Sigmoid colon (tissue), 4 donors: ENCODE measurements around the gene PITX3.

Experiments used
- CTCF ChIP-seq, 4 experiments: fragments of 450-650 bp in 3 of 4; fragments of 200-600 bp in 1 of 4; IDR thresholded peaks; one replicate each; pipeline ENCODE4 v1.5.1; 2016 to 2019; ENCODE audit warnings: antibody characterized with exemption in 4 of 4, mild to moderate bottlenecking in 3 of 4, moderate library complexity in 2 of 4
- EP300 ChIP-seq, 4 donors: sonication (generic); formaldehyde crosslinking; IDR thresholded peaks; one replicate each; pipeline ENCODE4 v1.6.1; 2017; ENCODE audit warnings: antibody characterized with exemption in 4 of 4
- POLR2A ChIP-seq, 2 donors: fragments of 450-650 bp; IDR thresholded peaks; one replicate each; pipeline ENCODE4 v1.6.1; 2016; ENCODE audit warnings: antibody characterized with exemption in 2 of 2, mild to moderate bottlenecking in 2 of 2, moderate library complexity in 2 of 2
- POLR2AphosphoS5 ChIP-seq, 4 donors: sonication (generic); formaldehyde crosslinking; IDR thresholded peaks; one replicate each; pipeline ENCODE4 v1.6.1; 2017; ENCODE audit warnings: antibody characterized with exemption in 4 of 4

DNA sequence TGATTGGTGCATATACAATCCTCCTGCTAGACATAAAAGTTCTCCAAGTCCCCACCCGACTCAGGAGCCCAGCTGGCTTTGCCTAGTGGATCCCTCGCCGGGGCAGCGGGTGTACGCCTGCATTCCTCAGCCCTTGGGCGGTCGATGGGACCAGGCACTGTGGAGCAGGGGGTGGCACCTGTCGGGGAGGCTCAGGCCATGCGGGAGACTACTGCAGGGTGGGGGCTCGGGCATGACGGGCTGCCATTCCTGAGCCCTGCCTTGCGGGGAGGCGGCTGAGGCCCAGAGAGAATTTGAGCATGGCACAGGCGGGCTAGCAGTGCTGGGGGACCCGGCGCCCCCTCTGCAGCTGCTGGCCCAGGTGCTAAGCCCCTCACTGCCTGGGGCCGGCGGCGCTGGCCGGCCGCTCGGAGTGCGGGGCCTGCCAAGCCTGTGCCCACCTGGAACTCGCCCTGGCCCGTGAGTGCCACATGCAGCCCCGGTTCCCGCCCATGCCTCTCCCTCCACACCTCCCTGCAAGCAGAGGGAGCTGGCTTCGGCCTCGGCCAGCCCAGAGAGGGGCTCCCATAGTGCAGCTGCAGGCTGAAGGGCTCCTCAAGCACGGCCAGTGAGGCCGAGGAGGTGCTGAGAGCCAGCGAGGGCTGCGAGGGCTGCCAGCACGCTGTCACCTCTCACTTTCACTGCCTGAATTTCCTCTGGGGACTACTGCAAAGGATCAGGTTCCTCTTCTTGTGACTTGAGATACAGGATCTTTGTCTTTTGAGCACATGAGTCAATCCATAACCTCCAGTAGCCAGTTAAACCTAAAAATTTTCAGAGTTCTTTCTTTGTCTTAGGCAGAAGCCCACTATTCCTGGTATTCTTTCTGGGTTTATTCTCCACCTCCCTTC, 40.3 kb downstream of the PITX3 start:
- TF ChIP-seq POLR2A (IDR thresholded peaks at IDR 0.05) (no peak), CTCF (IDR thresholded peaks at IDR 0.05) (no peak), POLR2AphosphoS5 (IDR thresholded peaks at IDR 0.05) (no peak), EP300 (IDR thresholded peaks at IDR 0.05) (no peak)
